Activated naive CD4-positive, alpha-beta T cell treated with Interleukin-2 at 50 U/mL for 16 hours (primary cell): Measurements from ENCODE around the gene KRTAP10-3.

Experiments used
- DNase-seq: peaks from one replicate; pipeline ENCODE4 v3.0.0-alpha.2; 2020

Gene KRTAP10-3

DNA sequence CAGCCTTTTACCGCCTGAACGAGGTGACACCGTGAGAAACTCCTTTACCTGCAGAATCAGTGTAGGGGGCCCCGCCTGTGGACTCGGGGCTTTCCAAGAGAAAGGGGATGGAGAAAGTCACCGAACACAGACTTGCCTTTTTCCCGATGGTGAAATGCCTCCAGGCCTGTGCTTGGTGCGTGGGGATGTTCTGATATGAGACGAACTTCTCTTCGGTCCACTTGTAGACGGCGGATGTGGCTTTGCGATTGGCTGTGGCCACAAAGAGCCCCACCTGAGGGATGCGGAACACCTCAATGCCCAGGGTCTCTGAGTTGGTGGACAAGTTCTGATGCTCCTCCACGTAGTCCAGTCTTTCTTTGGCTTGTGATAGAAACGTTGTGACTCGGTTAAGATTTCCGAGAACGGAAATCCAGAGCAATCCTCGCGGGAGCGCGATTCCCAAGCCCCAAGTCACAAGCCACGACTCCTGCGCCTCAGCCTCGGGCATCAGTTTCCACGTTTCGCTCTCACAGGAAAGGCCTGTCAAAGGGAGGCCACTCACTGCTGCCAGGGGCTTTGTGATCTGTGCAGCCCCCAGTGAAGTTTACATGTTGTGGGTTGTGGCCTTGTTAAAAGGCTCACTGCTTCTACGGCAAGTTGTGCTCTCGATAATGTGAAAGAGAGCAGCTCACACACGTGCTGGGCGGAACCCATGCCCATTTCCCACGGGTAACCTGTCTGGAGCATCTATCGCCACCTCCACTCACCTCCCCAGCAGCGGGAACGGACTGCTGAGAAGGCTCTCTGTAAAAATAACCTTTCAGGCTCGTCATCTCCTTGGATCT, 31.2 kb downstream of the KRTAP10-3 start:
- DNase-seq: no peak

DNA sequence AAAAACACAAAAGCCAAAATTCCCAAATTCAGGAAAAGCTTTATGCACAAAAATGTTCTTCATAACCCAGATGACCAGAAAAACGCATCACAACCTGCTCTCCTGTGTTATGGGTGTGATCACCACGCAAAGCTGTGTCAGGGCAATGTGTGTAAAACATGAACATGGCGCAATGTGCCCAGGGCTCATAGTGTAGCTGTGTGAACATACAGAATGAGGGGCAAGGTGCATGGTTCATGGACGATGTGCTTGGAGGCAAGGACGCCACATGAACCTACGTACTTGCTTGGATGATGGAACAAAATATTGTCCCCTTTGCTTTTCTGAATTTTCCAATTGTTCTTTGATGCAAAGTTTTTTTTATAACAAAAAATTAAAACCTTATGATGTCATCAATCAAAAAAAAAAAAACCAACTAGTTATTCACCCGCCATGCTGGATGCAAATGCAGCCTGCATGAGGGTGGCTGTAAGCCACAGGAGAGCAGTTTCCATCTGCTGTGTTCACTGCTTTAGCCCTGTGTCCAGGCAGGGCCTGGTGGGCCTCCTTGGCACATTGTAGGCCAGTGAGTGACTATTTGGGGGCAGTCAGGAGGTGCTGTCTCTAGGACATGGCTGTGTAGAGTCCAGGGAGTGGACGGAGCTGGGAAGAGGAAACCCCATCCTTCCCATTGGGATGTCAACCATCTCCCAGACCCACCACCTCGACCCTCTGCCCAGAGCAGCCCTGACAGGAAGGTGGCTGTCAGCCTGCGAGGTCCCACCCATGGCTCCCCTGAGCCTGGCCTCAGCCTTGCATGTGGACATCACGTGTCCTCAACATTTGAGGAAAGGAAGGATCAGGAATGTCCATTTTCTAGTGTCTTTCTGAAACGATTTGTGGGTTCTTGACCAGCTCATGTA, 32.2 kb downstream of the KRTAP10-3 start:
- no peak for DNase-seq

DNA sequence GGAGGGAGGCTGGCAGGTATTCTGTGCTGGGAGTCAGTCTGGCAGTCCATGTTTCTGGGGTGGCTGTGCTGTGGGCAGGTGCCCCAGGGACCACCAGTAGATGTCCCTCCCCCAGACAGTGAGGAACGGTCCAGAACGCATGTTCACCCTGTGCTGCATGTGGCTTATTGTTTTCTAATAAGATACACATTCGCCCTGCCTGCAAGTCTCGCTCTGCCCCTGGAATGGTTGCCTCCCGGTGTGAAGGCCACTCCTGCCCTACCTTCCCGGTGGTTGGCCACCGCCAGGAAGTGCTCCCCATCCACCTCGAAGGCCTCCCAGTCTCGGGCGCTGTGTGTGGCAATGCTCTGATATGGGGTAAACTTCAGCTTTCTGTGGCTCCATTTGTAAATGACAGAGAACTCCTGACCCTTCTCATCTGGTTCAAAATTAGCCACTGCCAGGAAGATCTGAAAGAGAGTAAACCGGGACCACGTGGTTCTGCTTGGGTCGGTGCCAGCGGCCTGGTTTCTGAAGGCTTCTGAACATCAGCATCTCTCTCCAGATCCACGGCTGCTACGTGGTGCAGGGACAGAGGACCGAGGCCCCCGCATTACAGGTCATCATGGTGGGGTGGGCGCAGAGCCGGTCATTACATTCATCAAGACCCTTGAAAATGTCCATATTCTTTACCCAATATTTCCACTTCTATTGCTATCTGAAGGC, 33.1 kb downstream of the KRTAP10-3 start:
- DNase-seq: no peak

DNA sequence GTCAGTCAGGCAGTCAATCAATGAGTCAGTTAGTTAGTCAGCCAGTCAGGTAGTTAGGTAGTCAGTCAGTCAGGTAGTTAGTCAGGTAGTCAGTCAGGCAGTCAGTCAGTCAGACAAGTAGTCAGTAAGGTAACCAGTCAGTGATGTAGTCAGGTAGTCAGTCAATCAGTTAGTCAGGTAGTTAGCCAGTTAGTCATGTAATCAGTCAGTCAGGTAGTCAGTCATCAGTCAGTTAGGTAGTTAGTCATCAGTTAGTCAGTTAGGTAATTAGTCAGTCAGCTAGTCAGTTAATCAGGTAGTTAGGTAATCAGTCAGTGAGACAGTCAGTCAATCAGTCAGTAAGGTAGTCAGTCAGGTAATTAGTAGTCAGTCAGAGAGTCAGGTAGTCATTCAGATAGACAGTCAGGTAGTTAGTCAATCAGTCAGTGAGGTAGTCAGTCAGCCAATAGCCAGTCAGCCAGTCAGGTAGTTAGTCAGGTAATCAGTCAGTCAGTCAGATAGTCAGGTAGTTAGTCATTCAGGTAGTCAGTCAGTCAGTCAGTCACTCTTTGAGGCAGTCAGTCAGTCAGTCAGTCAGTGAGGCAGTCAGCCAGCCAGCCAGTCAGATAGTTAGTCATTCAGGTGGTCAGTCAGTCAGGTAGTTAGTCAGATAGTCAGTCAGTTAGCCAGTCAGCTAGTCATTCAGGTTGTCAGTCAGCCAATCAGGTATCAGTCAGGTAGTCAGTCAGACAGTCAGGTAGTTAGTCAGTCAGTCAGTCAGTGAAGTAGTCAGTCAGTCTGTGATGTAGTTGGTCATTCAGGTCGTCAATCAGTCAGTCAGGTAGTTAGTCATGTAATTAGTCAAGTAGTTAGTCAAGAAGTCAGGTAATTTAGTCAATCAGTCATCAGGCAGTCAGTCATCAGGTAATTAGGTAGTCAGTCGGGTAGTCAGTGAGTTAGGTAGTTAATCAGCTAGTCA, 33.9 kb downstream of the KRTAP10-3 start:
- no peak for DNase-seq

DNA sequence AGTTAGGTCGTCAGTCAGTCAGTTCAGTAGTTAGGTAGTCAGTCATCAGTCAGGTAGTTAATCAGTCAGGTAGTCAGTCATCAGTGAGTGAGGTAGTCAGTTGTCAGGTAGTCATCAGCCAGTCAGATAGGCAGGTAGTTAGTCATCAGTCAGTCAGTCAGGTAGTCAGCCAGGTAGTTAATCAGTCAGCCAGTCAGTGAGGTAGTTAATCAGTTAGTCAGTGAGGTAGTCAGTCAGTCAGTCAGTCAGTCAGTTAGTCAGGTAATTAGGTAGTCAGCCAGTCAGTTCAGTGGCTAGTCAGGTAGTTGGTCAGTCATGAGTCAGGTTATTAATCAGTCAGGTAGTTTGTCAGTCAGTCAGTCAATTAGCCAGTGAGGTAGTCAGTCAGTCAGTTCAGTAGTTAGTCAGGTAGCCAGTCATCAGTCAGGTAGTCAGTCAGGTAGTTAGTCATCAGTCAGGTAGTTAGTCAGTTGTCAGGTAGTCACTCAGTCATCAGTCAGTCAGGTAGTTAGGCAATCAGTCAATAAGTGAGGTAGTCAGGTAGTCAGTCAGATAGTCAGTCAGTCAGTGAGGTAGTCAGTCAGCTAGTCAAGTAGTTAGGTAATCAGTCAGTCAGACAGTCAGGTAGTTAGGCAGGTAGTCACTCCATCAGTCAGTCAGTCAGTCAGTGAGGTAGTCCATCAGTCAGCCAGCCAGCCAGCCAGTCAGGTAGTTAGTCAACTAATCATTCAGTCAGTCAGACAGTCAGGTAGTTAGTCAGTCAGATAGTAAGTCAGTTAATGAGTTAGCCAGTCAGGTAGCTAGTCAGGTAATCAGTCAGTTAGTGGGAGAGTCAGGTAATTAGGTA, 34.8 kb downstream of the KRTAP10-3 start:
- no peak for DNase-seq

DNA sequence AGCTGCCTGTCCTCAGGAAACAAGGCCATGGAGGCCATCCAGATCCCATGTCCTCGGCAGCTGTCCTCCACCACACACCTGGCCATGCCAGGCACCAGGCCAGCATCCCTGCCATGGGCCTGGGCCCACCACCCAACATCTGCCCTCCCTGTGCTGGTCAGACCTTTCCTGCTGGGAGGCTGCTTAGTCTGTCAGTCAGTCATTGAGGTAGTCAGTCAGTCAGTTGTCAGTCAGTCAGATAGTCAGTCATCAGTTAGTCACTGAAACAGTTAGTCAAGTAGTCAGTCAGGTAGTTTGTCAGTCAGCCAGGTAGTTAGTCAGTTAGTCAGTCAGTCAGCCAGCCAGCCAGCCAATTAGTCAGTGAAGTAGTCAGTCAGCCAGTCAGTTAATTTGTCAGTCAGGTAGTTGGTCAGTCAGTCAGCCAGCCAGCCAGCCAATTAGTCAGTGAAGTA, 35.8 kb downstream of the KRTAP10-3 start:
- peak; percentile 0 for DNase-seq

DNA sequence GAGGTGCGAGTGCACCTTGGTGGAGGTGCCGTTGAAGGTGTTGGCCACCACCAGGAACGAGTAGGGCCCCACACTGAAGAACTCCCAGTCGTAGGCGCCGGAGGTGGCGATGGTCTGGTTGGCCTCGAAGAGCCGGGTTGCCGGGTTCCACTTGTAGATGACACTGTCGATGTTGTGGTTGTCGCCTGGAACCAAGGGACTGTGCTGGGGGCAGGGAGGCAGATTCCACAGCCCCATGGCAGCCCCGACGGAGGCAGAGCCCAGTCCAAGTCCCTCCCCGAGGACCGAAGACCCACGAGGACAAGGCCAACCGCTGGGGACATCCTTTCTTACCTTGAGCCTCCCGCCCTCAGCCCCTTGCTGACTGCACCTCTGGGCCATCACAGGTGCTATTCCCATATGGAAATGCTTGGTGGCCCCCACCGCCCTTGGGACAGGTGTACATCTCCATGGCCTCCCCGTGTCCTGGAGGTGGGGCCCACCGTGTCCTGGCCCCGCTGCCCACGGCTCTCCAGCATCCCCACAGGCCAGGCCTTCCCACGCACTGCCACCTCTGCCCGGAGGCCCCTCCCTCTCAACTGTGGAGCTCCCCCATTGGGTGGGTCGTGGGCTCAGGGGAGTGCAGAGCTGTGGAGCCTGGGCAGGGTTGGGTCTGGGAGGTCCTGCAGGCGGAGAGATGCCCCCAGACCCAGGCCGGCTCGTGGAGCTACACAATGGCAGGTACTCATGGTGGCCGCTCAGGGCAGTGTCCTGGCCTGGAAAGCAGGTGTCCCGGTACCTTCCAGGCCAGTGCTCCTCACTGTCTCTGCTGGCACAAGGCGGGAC, 36.5 kb downstream of the KRTAP10-3 start:
- no peak for DNase-seq

DNA sequence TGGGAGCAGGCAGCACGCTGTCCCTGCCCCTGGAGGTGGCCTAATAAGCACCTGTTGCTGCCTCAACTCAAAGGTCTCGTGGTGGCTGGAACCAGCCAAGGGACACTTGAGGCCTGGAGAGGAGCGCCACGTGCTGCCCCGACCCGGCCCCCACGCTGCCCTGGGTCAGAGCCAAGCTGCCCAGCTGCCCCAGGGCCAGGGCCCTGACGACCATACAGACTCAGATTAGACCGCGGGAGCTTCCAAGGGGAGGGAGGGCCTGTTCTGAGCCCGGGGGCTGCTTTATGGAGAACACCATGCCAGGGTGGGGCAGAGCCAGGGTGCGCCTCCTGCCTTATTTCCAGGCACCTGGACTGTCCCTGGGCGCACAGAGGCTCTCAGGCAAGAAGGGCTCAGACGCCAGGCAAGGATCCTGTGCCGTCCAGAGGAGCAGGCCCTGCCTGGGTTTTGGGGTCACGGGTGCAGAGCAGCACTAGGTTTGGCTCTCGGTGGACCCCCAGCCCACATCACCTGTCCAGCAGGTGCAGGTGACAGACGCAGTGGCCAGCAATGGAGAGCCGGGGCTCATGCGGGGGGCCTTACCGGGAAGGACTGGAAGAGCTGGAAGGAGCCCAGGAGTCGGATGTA, 37.2 kb downstream of the KRTAP10-3 start:
- no peak for DNase-seq

DNA sequence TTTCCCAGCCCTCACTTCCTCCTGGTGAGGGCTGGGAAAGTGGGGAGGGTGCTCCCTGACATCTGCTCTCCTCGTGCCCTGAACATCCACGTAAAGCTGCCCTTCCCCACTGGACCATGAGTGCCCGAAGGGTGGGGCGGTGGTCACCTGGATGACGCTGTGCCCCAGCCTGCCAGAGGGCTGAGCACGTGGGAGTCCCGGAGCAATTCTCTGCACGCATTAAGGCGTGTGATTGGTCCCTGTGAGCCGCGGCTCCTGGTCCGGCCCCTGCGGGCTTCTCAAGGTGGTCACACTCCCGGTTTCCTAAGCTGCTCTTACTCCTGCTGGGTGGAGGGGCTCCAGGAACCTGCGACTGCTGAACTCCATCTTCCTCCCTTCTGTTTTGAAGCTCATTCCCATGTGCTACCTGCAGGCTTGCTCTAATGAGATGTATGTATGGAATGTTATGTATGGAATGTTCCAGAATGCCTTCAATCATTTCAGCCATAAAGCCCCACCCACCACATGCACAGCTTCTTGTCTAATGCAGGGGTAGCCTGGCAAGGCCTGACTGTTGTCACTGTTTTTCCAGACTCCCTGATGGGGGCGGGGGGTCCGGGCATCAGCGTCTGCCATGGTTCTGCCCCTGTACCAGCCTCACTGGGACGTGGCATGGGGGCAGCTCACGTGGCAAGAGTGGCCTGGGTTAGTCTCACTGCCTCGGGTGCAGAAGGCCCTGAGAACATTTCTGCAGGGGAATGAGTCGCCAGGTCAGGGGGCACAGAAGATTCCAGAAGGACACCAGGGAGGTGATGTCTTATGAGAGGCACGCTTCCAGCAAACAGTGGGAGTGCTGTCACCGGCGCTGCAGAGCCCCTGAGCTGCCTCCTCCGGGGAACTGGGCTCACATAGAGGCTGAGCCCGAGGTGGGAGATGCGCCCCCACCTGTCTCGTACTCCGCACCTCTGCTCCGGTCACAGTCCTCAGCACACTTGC, 38.0 kb downstream of the KRTAP10-3 start:
- no peak for DNase-seq

DNA sequence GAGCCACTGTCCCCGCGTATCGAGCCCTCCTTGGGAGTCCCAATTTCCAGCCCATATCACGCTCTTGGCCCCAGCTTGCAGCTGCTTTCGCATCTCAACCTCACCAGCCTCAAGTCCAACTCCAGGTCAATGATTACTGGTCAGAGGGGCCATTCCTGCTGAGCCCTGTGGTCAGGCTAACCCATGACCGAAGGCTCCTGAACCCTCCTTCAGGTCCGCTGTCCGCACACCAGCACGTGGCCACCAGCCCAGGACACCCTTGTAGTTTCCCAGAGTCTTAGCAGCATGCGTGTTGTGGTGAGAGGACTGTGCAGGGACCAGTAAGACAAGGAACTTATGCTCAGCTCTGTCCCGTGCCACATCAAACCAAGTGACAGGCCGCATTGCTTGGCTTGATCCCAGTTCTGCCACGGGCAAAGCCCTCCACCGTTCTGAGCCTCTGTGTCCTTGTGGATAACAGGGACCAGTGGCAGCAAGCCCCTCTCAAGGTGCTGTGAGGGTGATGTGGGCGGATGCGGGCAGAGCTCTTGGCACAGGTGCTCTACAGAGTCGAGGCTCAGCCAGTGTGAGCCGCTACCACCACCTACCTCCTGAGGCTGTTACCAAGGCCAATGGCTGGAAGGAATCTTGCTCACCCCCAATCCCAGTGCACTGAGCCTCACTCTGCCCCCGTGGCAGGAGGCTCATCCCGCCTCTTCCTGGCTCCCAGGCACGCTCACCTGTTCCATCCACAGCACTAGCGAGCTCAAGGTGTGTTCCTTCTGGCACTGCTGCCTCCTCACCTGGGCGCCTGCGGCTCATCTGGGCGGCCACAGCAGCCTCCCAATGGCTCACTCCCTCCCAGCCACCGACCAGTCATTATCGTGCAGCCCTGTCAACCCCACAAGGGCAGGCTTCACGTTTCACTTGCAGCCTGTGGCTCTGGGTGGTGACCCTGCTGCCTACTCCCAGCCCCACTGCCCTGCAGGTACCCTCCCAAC, 39.0 kb downstream of the KRTAP10-3 start:
- no peak for DNase-seq

DNA sequence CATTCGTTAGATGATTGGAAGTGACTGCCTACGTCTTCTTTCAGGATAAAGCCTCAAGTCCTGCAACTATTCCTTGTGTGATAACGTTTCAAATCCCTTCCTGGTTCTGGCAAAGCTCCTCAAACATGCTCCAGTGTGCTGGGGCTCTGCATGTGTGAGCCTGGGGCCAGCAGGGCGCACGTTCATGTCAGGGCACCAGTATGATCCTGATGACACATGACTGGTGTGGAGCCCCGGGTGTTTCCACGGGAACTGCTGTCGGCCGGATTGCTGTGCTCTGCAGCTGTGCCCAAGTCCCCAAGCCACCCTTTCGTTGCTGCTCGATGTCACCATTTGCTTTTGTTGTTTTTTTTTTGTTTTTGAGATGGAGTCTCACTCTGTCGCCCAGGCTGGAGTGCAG, 39.9 kb downstream of the KRTAP10-3 start:
- no peak for DNase-seq

DNA sequence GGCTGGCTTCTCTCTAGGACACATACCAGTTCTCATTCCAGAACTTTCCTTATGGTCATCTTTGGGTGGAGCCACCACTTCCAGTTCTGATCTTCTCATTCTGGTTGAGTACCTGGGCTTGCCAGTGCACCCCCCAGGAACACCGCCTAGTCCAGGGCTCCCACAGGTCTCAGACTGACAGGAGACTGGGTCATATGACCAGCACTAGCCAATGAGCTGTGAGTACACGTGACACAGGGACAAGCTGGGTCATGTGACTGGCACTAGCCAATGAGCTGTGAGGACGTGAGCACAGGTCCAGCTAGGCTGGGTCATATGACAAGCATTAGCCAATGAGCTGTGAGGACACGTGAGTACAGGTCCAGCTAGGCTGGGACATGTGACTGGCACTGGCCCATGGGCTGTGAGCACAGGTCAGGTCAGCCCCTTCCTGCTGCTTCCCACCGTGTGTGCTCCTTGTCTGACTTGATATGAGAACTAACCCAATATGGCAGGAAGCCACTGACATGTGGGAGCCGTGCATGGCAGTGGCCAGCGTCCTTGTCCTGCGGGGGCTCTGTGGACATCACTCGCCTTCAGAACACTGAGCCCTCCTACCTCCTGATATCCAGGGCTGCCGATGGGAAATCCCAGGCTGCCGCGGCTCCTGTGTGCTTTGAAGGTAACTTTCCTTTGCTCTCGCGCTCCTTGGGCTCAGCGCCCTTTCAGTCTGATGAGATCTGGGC, 41.3 kb downstream of the KRTAP10-3 start:
- DNase-seq: no peak

DNA sequence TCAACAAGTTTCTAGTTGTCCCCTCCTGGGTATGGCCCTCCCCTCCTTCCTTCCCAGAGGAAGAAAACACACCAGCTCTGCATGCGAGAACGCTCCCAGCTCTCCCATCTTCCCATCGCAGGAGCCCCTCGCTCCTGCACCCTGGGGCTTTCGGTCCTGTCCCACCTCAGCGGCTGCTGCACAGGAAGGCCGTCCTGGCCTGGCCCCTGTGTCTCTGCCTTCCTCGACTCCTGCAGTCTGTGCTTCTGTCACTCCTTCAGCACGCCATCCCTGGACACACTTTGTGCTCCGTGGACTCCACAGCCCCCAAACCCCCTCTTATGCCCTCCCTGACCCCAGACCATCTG, 41.8 kb downstream of the KRTAP10-3 start:
- no peak for DNase-seq

DNA sequence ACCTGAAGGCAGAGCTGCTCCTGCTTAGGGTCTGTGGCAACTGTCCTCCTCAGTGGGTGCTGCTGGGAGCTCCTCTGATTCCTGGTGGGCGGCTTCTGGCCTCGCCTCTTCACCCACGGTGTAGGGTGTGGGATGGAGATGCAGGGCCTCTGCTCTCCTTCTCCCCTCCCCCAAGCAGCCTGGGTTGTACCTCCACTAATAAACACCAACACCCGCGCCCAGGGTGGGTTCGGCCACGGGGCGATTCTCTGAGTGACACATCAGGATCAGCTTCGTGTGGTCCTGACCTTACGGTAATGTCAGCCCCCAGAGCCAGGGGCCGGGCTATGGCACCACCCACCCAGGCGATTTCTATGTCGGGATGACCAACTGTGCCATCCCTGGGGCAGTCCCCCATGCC, 42.3 kb downstream of the KRTAP10-3 start:
- no peak for DNase-seq

DNA sequence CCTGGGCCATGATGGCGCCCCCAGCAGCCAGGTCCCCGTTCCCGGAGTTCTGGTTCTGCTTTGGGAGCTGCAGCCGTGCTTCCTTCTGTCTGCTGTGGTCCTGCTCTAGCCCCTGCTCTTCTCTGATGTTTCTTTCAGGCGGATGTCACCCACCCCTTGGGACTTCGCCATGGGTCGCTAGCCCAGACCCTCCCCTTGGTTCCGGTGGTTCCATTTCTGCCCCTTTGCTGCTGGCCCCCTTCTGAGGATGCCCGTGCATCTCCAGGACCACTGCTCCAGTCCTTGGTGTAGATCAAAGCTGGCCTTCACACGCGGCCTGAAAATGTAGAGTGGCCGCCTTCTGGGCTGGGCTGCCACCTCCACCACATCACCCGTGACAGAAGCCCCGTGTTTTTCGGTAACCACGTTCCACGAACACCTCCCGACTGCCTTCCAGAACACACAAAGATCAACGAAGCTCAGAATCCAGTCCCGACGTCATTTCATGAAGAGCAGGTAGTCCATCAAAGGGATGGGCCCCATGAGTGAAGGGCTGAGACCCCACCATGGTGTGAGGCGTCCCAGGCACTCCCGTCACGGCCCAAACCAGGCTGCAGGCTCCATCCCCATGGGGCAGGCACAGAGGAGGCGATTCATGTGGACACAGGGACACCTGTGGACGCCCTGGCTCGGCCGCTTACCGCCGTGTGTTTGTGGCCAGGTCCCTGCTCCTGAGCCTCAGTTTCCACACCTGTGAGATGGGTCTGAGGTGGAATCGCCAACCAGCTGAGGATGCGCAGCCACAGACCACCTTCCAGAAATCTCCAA, 43.0 kb downstream of the KRTAP10-3 start:
- no peak for DNase-seq
